GM12878 (cell line): Measurements from ENCODE around the gene ZCCHC4.
"Not testable (repeated sequence)": the region's sequence is repeated elsewhere in the genome, so short reads cannot be mapped to it uniquely, and the experiment has no call there.

ENCODE experiments used
- DPF2 ChIP-seq: fragments of 450-650 bp; IDR thresholded peaks from 2 replicates; pipeline ENCODE4 v1.6.1; 2017; ENCODE audit warnings: mild to moderate bottlenecking
- EGR1 ChIP-seq, 2 experiments: IDR thresholded peaks; 1 replicate in 1 of 2; 2 replicates in 1 of 2; pipeline ENCODE4 v1.6.1; 2011 to 2012; ENCODE audit warnings: low read depth in 2 of 2, low read length in 2 of 2, borderline replicate concordance in 1 of 2, mild to moderate bottlenecking in 1 of 2, moderate library complexity in 1 of 2
- EP300 ChIP-seq, 2 experiments: fragments of 150-350 bp in 1 of 2; IDR thresholded peaks; 2 replicates each; pipeline ENCODE4 v1.6.1; 2011 to 2012; ENCODE audit warnings: low read depth in 2 of 2, low read length in 2 of 2, borderline replicate concordance in 1 of 2, improper control_type of control experiment in 1 of 2, inconsistent platforms in 1 of 2; ENCODE audit not compliant: control insufficient read depth in 1 of 2
- ETV6 ChIP-seq, 2 experiments: fragments of 450-650 bp in 1 of 2; IDR thresholded peaks in 1 of 2; conservative IDR thresholded peaks in 1 of 2; 2 replicates each; pipeline ENCODE4 v1.6.1; 2014; ENCODE audit warnings: antibody characterized with exemption in 1 of 2, borderline replicate concordance in 1 of 2, low read depth in 1 of 2, mild to moderate bottlenecking in 1 of 2, moderate library complexity in 1 of 2
- FOXM1 ChIP-seq: IDR thresholded peaks from 2 replicates; pipeline ENCODE4 v1.6.1; 2012; ENCODE audit warnings: low read depth, mild to moderate bottlenecking, inconsistent platforms, low read length, moderate library complexity
- HDAC6 ChIP-seq: fragments of 200-600 bp; sonication (generic); IDR thresholded peaks from one replicate; pipeline ENCODE4 v1.8.0; 2017; ENCODE audit warnings: antibody characterized with exemption; ENCODE audit not compliant: unreplicated experiment
- MXI1 ChIP-seq: fragments of 150-350 bp; IDR thresholded peaks from 2 replicates; pipeline ENCODE4 v1.6.1; 2011; ENCODE audit warnings: low read depth, mild to moderate bottlenecking, inconsistent platforms, low read length, improper control_type of control experiment
- PAX5 ChIP-seq: IDR thresholded peaks from 2 replicates; pipeline ENCODE4 v1.6.1; 2011; ENCODE audit warnings: low read depth, low read length, borderline replicate concordance
- POLR2A ChIP-seq: IDR thresholded peaks from 2 replicates; pipeline ENCODE4 v1.6.1; 2011; ENCODE audit warnings: low read depth, mild to moderate bottlenecking, low read length
- RCOR1 ChIP-seq: conservative IDR thresholded peaks from 2 replicates; pipeline ENCODE4 v1.6.1; 2012; ENCODE audit warnings: low read depth, low read length, improper control_type of control experiment
- SIN3A ChIP-seq: IDR thresholded peaks from 2 replicates; pipeline ENCODE4 v1.6.1; 2012; ENCODE audit warnings: low read depth, low read length, improper control_type of control experiment
- STAT3 ChIP-seq: IDR thresholded peaks from 2 replicates; pipeline ENCODE4 v1.6.1; 2011; ENCODE audit warnings: low read depth, low read length, improper control_type of control experiment
- TF ChIP-seq, protein P1 (sequence below), 3 experiments: IDR thresholded peaks in 2 of 3; conservative IDR thresholded peaks in 1 of 3; 2 replicates each; pipeline ENCODE4 v1.5.1; 2011; ENCODE audit warnings: low read depth in 3 of 3, low read length in 3 of 3, mild to moderate bottlenecking in 3 of 3, control low read depth in 2 of 3, moderate library complexity in 2 of 3, inconsistent platforms in 1 of 3, mixed read lengths in 1 of 3; ENCODE audit not compliant: control insufficient read depth in 2 of 3, insufficient read depth in 1 of 3; ENCODE audit errors: extremely low read depth in 1 of 3

DNA sequence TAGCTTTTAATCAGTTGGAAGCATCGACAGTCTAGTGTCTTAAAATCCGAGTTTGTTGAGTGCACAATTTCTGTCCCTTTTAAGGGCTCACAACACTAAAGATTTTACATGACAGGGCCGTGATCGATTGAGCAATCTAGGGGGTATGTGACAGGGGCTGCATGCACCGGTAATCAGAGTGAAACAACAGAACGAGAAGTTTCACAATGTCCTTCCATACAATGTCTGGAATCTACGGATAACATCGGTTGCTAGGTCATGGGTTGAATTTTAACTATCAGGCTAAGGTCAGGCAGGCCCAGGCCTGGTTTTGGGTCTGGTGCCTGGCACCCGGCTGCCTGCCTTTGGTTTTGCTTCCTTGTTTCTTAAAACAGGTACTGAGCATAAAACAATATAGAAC lies 60.0 kb downstream of the ZCCHC4 start:
- TF ChIP-seq, protein P1, sequence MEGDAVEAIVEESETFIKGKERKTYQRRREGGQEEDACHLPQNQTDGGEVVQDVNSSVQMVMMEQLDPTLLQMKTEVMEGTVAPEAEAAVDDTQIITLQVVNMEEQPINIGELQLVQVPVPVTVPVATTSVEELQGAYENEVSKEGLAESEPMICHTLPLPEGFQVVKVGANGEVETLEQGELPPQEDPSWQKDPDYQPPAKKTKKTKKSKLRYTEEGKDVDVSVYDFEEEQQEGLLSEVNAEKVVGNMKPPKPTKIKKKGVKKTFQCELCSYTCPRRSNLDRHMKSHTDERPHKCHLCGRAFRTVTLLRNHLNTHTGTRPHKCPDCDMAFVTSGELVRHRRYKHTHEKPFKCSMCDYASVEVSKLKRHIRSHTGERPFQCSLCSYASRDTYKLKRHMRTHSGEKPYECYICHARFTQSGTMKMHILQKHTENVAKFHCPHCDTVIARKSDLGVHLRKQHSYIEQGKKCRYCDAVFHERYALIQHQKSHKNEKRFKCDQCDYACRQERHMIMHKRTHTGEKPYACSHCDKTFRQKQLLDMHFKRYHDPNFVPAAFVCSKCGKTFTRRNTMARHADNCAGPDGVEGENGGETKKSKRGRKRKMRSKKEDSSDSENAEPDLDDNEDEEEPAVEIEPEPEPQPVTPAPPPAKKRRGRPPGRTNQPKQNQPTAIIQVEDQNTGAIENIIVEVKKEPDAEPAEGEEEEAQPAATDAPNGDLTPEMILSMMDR (IDR thresholded peaks at IDR 0.05 in 2 of 3, conservative IDR thresholded peaks at IDR 0.05 in 1 of 3; ENCODE audit: control insufficient read depth in 2 of 3, extremely low read depth in 1 of 3, insufficient read depth in 1 of 3, low read depth in 3 of 3, low read length in 3 of 3): not testable (repeated sequence)
- TF ChIP-seq ETV6 (conservative IDR thresholded peaks at IDR 0.05 in 1 of 2, IDR thresholded peaks at IDR 0.05 in 1 of 2; ENCODE audit: borderline replicate concordance in 1 of 2, low read depth in 1 of 2); MXI1; DPF2; EGR1 (IDR thresholded peaks at IDR 0.05; ENCODE audit: borderline replicate concordance in 1 of 2, low read depth in 2 of 2, low read length in 2 of 2); SIN3A; HDAC6; RCOR1; POLR2A; FOXM1; PAX5; EP300 (IDR thresholded peaks at IDR 0.05; ENCODE audit: borderline replicate concordance in 1 of 2, control insufficient read depth in 1 of 2, low read depth in 2 of 2, low read length in 2 of 2); STAT3: not testable (repeated sequence)
